ENCODE measurements around the gene ARNT2. TPM values are rescaled to one million over a fixed set of nuclear protein-coding genes. Genes with fewer than 3 reads are reported as not detected.

Gene ARNT2
- total RNA-seq, 2 donors from 2014 or later, result 9.1 to 43.7 TPM

DNA sequence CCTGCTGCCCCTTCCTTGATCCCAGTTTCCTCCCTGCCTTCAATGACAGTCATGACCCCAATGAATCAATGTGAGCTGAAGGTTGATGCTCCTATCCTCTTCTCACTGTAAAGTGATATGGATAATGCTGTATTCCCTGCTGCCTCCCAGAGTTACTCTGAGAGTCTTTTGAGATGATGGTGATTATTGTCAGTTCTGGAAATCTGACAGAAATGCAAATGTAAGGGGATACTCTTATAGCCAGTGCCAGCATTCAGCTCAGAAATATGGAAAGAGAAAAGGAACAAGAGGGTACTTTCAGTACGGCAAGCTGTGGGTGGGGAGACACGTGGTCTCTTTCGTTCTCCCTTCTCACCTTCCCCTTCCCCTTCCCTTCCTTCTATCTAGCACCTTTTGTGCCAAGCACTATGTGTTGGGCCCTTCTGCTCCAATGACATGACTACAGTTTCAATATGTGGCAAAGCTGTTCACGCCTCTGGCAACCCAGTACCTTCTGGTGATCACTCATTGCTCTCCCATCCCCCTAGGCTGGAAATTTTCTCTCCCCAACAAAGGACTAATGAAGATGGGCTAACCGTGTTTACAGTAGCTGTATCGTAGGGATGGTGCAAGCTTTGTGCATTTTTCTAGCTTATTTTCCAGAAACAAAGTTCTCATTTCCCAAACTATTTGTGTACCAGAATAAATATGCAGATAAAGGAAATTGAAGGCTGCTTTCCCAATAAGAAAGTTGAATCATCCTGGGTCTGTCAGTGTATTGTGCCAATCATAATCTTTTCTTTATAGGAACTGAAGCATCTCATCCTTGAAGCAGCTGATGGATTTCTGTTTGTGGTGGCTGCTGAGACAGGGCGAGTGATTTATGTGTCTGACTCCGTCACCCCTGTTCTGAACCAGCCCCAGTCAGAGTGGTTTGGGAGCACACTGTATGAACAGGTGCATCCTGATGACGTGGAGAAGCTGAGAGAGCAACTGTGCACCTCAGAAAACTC, 70.3 kb downstream of the ARNT2 start:
- DNase-seq (ENCODE audit: low spot score), result no peak
- 69% methylated on average over 9 of the region's 9 CpGs for WGBS
- TF ChIP-seq POLR2AphosphoS5 (IDR thresholded peaks at IDR 0.05) (no peak), POLR2A (IDR thresholded peaks at IDR 0.05) (no peak)
- TF ChIP-seq, protein P1, sequence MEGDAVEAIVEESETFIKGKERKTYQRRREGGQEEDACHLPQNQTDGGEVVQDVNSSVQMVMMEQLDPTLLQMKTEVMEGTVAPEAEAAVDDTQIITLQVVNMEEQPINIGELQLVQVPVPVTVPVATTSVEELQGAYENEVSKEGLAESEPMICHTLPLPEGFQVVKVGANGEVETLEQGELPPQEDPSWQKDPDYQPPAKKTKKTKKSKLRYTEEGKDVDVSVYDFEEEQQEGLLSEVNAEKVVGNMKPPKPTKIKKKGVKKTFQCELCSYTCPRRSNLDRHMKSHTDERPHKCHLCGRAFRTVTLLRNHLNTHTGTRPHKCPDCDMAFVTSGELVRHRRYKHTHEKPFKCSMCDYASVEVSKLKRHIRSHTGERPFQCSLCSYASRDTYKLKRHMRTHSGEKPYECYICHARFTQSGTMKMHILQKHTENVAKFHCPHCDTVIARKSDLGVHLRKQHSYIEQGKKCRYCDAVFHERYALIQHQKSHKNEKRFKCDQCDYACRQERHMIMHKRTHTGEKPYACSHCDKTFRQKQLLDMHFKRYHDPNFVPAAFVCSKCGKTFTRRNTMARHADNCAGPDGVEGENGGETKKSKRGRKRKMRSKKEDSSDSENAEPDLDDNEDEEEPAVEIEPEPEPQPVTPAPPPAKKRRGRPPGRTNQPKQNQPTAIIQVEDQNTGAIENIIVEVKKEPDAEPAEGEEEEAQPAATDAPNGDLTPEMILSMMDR (IDR thresholded peaks at IDR 0.05), result no peak
- no peaks in the 10 kb centered on the region for H3K9me3 ChIP-seq
- intact Hi-C loops (cut with DNase I), result loop anchor here (5.0 kb wide), 1 partner anchor 303 kb away; the partner anchor contains the start of gene CEMIP
- H3K4me3 ChIP-seq, result no peak overlapping the region
- no peaks in the 10 kb centered on the region for H3K36me3 ChIP-seq
- H3K27ac ChIP-seq, result no peak overlapping the region
- no peaks in the 10 kb centered on the region for H3K4me1 ChIP-seq (replicated peaks)
- H3K27me3 ChIP-seq (replicated peaks; ENCODE audit: insufficient read depth), result no peaks in the 10 kb centered on the region

DNA sequence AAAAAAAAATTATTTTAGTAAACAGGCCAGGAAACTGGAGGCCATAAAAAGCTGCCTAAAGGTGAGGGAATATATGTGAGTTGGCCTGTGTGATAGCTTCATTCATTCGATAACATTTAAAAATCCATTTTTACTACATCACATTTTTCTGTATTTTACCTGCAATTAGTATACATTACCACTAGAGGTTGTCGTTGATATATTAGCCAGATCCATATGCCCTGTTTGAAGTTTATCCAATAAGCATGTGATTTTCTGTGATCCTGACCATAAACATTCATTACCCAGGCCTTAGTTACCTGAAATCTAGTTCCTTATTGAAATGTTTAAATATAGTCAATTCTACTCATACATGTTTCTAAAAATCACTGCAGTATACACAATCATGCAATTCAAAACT, 71.4 kb downstream of the ARNT2 start:
- H3K36me3 ChIP-seq, result no peaks in the 10 kb centered on the region
- WGBS, result 100% methylated on average over 2 of the region's 2 CpGs
- no peak overlapping the region for H3K4me3 ChIP-seq
- H3K27me3 ChIP-seq (replicated peaks; ENCODE audit: insufficient read depth), result no peaks in the 10 kb centered on the region
- intact Hi-C loops (cut with DNase I), result no loop called here
- no peak for DNase-seq (ENCODE audit: low spot score)
- no peak for TF ChIP-seq POLR2A (IDR thresholded peaks at IDR 0.05)
- TF ChIP-seq POLR2AphosphoS5 (IDR thresholded peaks at IDR 0.05), result no peak
- TF ChIP-seq, protein P1 (IDR thresholded peaks at IDR 0.05), result no peak
- H3K27ac ChIP-seq, result no peak overlapping the region
- H3K9me3 ChIP-seq, result no peaks in the 10 kb centered on the region
- H3K4me1 ChIP-seq (replicated peaks), result no peaks in the 10 kb centered on the region

DNA sequence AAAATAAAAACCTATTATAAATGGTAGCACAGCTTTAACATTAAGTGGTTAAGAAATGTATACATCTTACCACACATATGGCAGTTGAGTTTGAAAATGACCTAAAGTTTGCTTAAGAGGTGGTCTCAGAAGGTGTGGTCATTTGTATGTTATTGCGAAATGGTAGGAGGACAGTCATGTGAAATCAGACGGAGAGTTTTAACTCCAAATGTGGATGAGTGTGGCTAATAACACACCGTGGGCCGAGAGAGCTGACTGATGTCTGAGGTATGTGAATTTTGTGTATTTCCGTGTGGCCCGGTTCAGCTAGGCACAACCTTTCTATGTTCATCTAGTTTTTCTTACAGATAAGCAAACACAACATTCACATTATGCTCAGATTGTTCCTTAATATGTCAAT, 71.9 kb downstream of the ARNT2 start:
- WGBS, result 96% methylated on average over 6 of the region's 6 CpGs
- no peaks in the 10 kb centered on the region for H3K4me1 ChIP-seq (replicated peaks)
- no peak overlapping the region for H3K27ac ChIP-seq
- H3K36me3 ChIP-seq, result no peaks in the 10 kb centered on the region
- no peaks in the 10 kb centered on the region for H3K27me3 ChIP-seq (replicated peaks; ENCODE audit: insufficient read depth)
- TF ChIP-seq POLR2A (IDR thresholded peaks at IDR 0.05) (no peak), POLR2AphosphoS5 (IDR thresholded peaks at IDR 0.05) (no peak)
- TF ChIP-seq, protein P1 (IDR thresholded peaks at IDR 0.05), result no peak
- intact Hi-C loops (cut with DNase I), result no loop called here
- no peaks in the 10 kb centered on the region for H3K9me3 ChIP-seq
- no peak overlapping the region for H3K4me3 ChIP-seq
- DNase-seq (ENCODE audit: low spot score), result no peak

DNA sequence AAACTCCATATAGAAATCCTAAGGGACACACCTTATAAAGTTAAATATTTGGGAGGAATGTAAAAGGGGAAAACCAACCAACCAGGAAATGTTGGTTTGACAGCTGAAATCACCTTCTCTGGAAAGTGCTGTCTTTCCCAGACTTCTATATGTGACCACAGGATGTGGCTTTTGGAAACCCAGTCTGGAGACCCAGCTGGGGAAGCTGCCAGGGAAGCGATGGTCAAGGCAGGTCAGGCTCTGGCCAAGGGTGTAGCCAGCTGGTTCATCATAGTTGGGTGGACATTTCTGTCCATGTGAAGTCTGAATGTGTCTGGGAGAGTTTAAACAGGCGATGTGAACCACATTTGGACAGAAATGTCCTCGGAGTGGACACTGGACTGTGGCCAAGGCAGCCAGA, 73.9 kb downstream of the ARNT2 start:
- 92% methylated on average over 3 of the region's 3 CpGs for WGBS

More for the DNA sequence above, 73.9 kb downstream of the ARNT2 start:
- TF ChIP-seq, protein P1 (IDR thresholded peaks at IDR 0.05), result no peak
- TF ChIP-seq POLR2AphosphoS5 (IDR thresholded peaks at IDR 0.05) (no peak), POLR2A (IDR thresholded peaks at IDR 0.05) (no peak)
- intact Hi-C loops (cut with DNase I), result no loop called here
- H3K27ac ChIP-seq, result no peak overlapping the region
- DNase-seq (ENCODE audit: low spot score), result no peak
- H3K36me3 ChIP-seq, result no peaks in the 10 kb centered on the region
- H3K9me3 ChIP-seq, result no peaks in the 10 kb centered on the region
- no peak overlapping the region for H3K4me3 ChIP-seq
- H3K27me3 ChIP-seq (replicated peaks; ENCODE audit: insufficient read depth), result no peaks in the 10 kb centered on the region
- H3K4me1 ChIP-seq (replicated peaks), result no peaks in the 10 kb centered on the region
